HEK293T (cell line): Measurements from ENCODE around the gene ANO4.

Source experiments
- CTCF ChIA-PET: fragments of 350-600 bp; formaldehyde crosslinking; extraction: SDS; loops from one replicate; lab custom pipeline; 2021; ENCODE audit warnings: antibody characterized with exemption, inconsistent platforms; lab: Yijun Ruan, JAX
- POLR2A ChIA-PET: fragments of 350-600 bp; formaldehyde crosslinking; extraction: SDS; loops from one replicate; lab custom pipeline; 2020; ENCODE audit warnings: antibody characterized with exemption, inconsistent platforms; lab: Yijun Ruan, JAX
- DNase-seq: peaks from one replicate; pipeline ENCODE4 v3.0.0; 2012; ENCODE audit warnings: mixed read lengths; ENCODE audit errors: extremely low spot score
- ARNT ChIP-seq: fragments of 450-650 bp; IDR thresholded peaks from 2 replicates; pipeline ENCODE4 v1.6.1; 2017; ENCODE audit warnings: mild to moderate bottlenecking
- BHLHE40 ChIP-seq: fragments of 450-650 bp; IDR thresholded peaks from 2 replicates; pipeline ENCODE4 v1.6.1; 2016; ENCODE audit warnings: mild to moderate bottlenecking, moderate library complexity, borderline replicate concordance
- CTBP1 ChIP-seq: fragments of 450-650 bp; IDR thresholded peaks from 2 replicates; pipeline ENCODE4 v1.6.1; 2016; ENCODE audit warnings: borderline replicate concordance
- ELF4 ChIP-seq: fragments of 450-650 bp; IDR thresholded peaks from 2 replicates; pipeline ENCODE4 v1.6.1; 2017; ENCODE audit warnings: antibody characterized with exemption
- FOXA1 ChIP-seq: fragments of 450-650 bp; IDR thresholded peaks from 2 replicates; pipeline ENCODE4 v1.6.1; 2016; ENCODE audit warnings: mild to moderate bottlenecking
- FOXK2 ChIP-seq: fragments of 450-650 bp; IDR thresholded peaks from 2 replicates; pipeline ENCODE4 v1.6.1; 2016; ENCODE audit warnings: mild to moderate bottlenecking
- FOXM1 ChIP-seq: fragments of 450-650 bp; IDR thresholded peaks from 2 replicates; pipeline ENCODE4 v1.6.1; 2017; ENCODE audit warnings: mild to moderate bottlenecking, borderline replicate concordance
- HDGF ChIP-seq: fragments of 450-650 bp; IDR thresholded peaks from 2 replicates; pipeline ENCODE4 v1.6.1; 2017; ENCODE audit warnings: antibody characterized with exemption, borderline replicate concordance
- L3MBTL2 ChIP-seq: fragments of 450-650 bp; conservative IDR thresholded peaks from 2 replicates; pipeline ENCODE4 v1.6.1; 2016; ENCODE audit warnings: mild to moderate bottlenecking
- LEF1 ChIP-seq: fragments of 450-650 bp; IDR thresholded peaks from 2 replicates; pipeline ENCODE4 v1.6.1; 2017; ENCODE audit warnings: mild to moderate bottlenecking, borderline replicate concordance
- NFRKB ChIP-seq: fragments of 450-650 bp; IDR thresholded peaks from 2 replicates; pipeline ENCODE4 v1.6.1; 2016; ENCODE audit warnings: mild to moderate bottlenecking, moderate library complexity
- PKNOX1 ChIP-seq: fragments of 450-650 bp; IDR thresholded peaks from 2 replicates; pipeline ENCODE4 v1.6.1; 2016
- SP1 ChIP-seq: fragments of 450-650 bp; IDR thresholded peaks from 2 replicates; pipeline ENCODE4 v1.6.1; 2017
- SUZ12 ChIP-seq: fragments of 450-650 bp; IDR thresholded peaks from 2 replicates; pipeline ENCODE4 v1.6.1; 2016; ENCODE audit warnings: mild to moderate bottlenecking
- TARDBP ChIP-seq: fragments of 450-650 bp; IDR thresholded peaks from 2 replicates; pipeline ENCODE4 v1.6.1; 2016
- ZNF384 ChIP-seq: fragments of 450-650 bp; IDR thresholded peaks from 2 replicates; pipeline ENCODE4 v1.6.1; 2016

The ANO4 gene

GRCh38 chr12:100951756-100952155 is 157.2 kb downstream of the ANO4 start:
- ChIA-PET CTCF (interaction anchor here (0.6 kb wide), 1 partner anchor 1567 kb away, joined by 3 read pairs; no protein-coding TSS in a partner anchor), POLR2A (no interaction called here)
- DNase-seq: no peak
- TF ChIP-seq ZNF384 (no peak), ARNT (no peak), BHLHE40 (no peak), NFRKB (no peak), SP1 (no peak), HDGF (no peak), L3MBTL2 (no peak), TARDBP (no peak), FOXM1 (no peak), CTBP1 (no peak), FOXA1 (no peak), FOXK2 (no peak), SUZ12 (no peak), LEF1 (no peak), PKNOX1 (no peak), ELF4 (no peak)

- CTCF ChIA-PET: no interaction called here
- DNase-seq: no peak
- no peak for TF ChIP-seq SP1
- no peak for TF ChIP-seq LEF1
- no peak for TF ChIP-seq HDGF
- no peak for TF ChIP-seq ZNF384
- TF ChIP-seq TARDBP: no peak
- TF ChIP-seq PKNOX1: no peak
- no peak for TF ChIP-seq FOXM1
- TF ChIP-seq ELF4: no peak
- no peak for TF ChIP-seq L3MBTL2
- no peak for TF ChIP-seq NFRKB
- no peak for TF ChIP-seq SUZ12
- no peak for TF ChIP-seq FOXK2
- TF ChIP-seq FOXA1: no peak
- TF ChIP-seq CTBP1: no peak
- TF ChIP-seq BHLHE40: no peak
- TF ChIP-seq ARNT: no peak
- POLR2A ChIA-PET: no interaction called here
These were observed 158.6 kb downstream of the ANO4 start for GRCh38 chr12:100953217-100953616.

- ChIA-PET CTCF (no interaction called here), POLR2A (no interaction called here)
- TF ChIP-seq LEF1 (no peak), HDGF (no peak), L3MBTL2 (no peak), ARNT (no peak), CTBP1 (no peak), ELF4 (no peak), NFRKB (no peak), FOXM1 (no peak)
- no peak for DNase-seq
These were observed 159.1 kb downstream of the ANO4 start for GRCh38 chr12:100953677-100954076.

- ChIA-PET POLR2A (no interaction called here), CTCF (no interaction called here)
- TF ChIP-seq CTBP1: no peak
- TF ChIP-seq FOXK2: no peak
- TF ChIP-seq SUZ12: no peak
- no peak for TF ChIP-seq ELF4
- no peak for TF ChIP-seq L3MBTL2
- no peak for TF ChIP-seq ARNT
- TF ChIP-seq FOXA1: no peak
- no peak for TF ChIP-seq PKNOX1
- TF ChIP-seq TARDBP: no peak
- TF ChIP-seq LEF1: no peak
- TF ChIP-seq FOXM1: no peak
- TF ChIP-seq HDGF: no peak
- TF ChIP-seq SP1: no peak
- no peak for TF ChIP-seq NFRKB
- no peak for TF ChIP-seq BHLHE40
- TF ChIP-seq ZNF384: no peak
- DNase-seq: no peak
These were observed 159.5 kb downstream of the ANO4 start for GRCh38 chr12:100954118-100954517.

- ChIA-PET CTCF (no interaction called here), POLR2A (no interaction called here)
- no peak for DNase-seq
- TF ChIP-seq NFRKB: no peak
- no peak for TF ChIP-seq FOXM1
- no peak for TF ChIP-seq HDGF
- TF ChIP-seq TARDBP: no peak
- no peak for TF ChIP-seq BHLHE40
- no peak for TF ChIP-seq PKNOX1
- TF ChIP-seq FOXA1: no peak
- no peak for TF ChIP-seq ELF4
- no peak for TF ChIP-seq FOXK2
These were observed 160.6 kb downstream of the ANO4 start for GRCh38 chr12:100955139-100955538.

- no peak for DNase-seq
- POLR2A ChIA-PET: no interaction called here
- TF ChIP-seq FOXK2: no peak
- TF ChIP-seq FOXA1: no peak
- no peak for TF ChIP-seq L3MBTL2
- TF ChIP-seq ELF4: no peak
- no peak for TF ChIP-seq PKNOX1
- no peak for TF ChIP-seq HDGF
- TF ChIP-seq SUZ12: no peak
- no peak for TF ChIP-seq FOXM1
- TF ChIP-seq TARDBP: no peak
- no peak for TF ChIP-seq SP1
- TF ChIP-seq CTBP1: no peak
- TF ChIP-seq ARNT: no peak
- TF ChIP-seq ZNF384: no peak
- TF ChIP-seq NFRKB: no peak
- no peak for TF ChIP-seq BHLHE40
- TF ChIP-seq LEF1: no peak
- CTCF ChIA-PET: no interaction called here
These were observed 161.8 kb downstream of the ANO4 start for GRCh38 chr12:100956311-100956852.
